OCI-LY1 (cell line): ENCODE data around the gene PTPRD.

Source experiments
- H2AFZ ChIP-seq: fragments of 200-600 bp; sonication (generic), shearing (Covaris generic); 2 replicates; pipeline ENCODE4 v1.6.0; 2014; ENCODE audit warnings: antibody characterized with exemption, mild to moderate bottlenecking, low read length
- H3F3A ChIP-seq: fragments of 200-600 bp; sonication (generic), shearing (Covaris generic); 2 replicates; pipeline ENCODE4 v1.6.0; 2014; ENCODE audit warnings: mild to moderate bottlenecking, antibody characterized with exemption, low read length, moderate library complexity; ENCODE audit not compliant: insufficient read depth
- H3K27ac ChIP-seq: fragments of 200-600 bp; sonication (generic); 2 replicates; pipeline ENCODE4 v1.5.1; 2014; ENCODE audit warnings: low read length, mixed run types, mild to moderate bottlenecking, low read depth; ENCODE audit not compliant: poor library complexity, severe bottlenecking
- H3K27me3 ChIP-seq: fragments of 200-600 bp; sonication (generic); 2 replicates; pipeline ENCODE4 v1.6.0; 2014; ENCODE audit warnings: antibody characterized with exemption, mild to moderate bottlenecking, low read length, moderate library complexity; ENCODE audit not compliant: insufficient read depth
- H3K36me3 ChIP-seq: fragments of 200-600 bp; sonication (generic); 2 replicates; pipeline ENCODE4 v1.6.1; 2014; ENCODE audit warnings: mild to moderate bottlenecking, antibody characterized with exemption, low read length, moderate library complexity, mixed read lengths; ENCODE audit not compliant: insufficient read depth
- H3K4me1 ChIP-seq: fragments of 200-600 bp; sonication (generic); 2 replicates; pipeline ENCODE4 v1.5.1; 2014; ENCODE audit warnings: mild to moderate bottlenecking, low read length, moderate library complexity; ENCODE audit not compliant: insufficient read depth, severe bottlenecking
- H3K4me2 ChIP-seq: fragments of 200-600 bp; sonication (generic), shearing (Covaris generic); 2 replicates; pipeline ENCODE4 v1.6.1; 2014; ENCODE audit warnings: low read length
- H3K4me3 ChIP-seq: fragments of 200-600 bp; sonication (generic); 2 replicates; pipeline ENCODE4 v1.5.1; 2014; ENCODE audit warnings: low read length, low read depth, mild to moderate bottlenecking, mixed read lengths; ENCODE audit not compliant: poor library complexity, severe bottlenecking
- H3K79me2 ChIP-seq: fragments of 200-600 bp; shearing (Covaris generic); 2 replicates; pipeline ENCODE4 v1.6.1; 2016; ENCODE audit warnings: mixed run types, low read length, mixed read lengths; ENCODE audit not compliant: insufficient read depth
- H3K9ac ChIP-seq: fragments of 200-600 bp; sonication (generic), shearing (Covaris generic); 2 replicates; pipeline ENCODE4 v1.6.1; 2014; ENCODE audit warnings: mild to moderate bottlenecking, low read length, mixed read lengths
- H3K9me2 ChIP-seq: fragments of 200-600 bp; sonication (generic), shearing (Covaris generic); 2 replicates; pipeline ENCODE4 v1.6.1; 2014; ENCODE audit warnings: low read depth, mild to moderate bottlenecking, low read length, mixed read lengths
- H3K9me3 ChIP-seq: fragments of 200-600 bp; shearing (Covaris generic); 2 replicates; pipeline ENCODE4 v1.6.1; 2014; ENCODE audit warnings: low read length, mixed read lengths
- H4K20me1 ChIP-seq: fragments of 200-600 bp; sonication (generic), shearing (Covaris generic); 2 replicates; pipeline ENCODE4 v1.6.0; 2016; ENCODE audit warnings: mild to moderate bottlenecking, low read length; ENCODE audit not compliant: insufficient read depth
- EZH2 ChIP-seq: fragments of 200-600 bp; sonication (generic), shearing (Covaris generic); IDR thresholded peaks from 2 replicates; pipeline ENCODE4 v1.8.0; 2017; ENCODE audit warnings: borderline replicate concordance, mixed run types, mild to moderate bottlenecking, antibody characterized with exemption, low read length, moderate library complexity, mixed read lengths
- TF ChIP-seq, protein P1 (sequence below): fragments of 200-600 bp; sonication (generic), shearing (Covaris generic); IDR thresholded peaks from 2 replicates; pipeline ENCODE4 v1.5.1; 2017; ENCODE audit warnings: mild to moderate bottlenecking, antibody characterized with exemption, low read length, moderate library complexity, mixed read lengths

The PTPRD gene

DNA sequence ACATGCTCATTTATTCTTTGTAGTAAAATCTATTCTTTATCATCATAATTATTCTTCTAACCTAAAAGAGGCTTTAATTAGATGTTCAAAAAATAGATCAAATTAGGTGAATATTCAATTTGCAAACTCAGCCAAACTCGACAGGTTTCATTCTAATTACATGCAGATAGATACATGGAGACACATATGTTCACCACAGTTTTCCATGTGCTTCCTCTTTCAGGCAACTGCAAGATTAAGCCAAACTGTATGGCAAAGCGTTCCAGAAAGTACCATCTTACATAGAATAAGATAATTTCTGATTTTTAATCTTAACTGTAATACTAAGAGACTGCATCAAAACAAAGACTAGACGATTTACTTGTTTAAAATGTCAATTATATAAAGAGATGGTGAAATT, 1944.6 kb downstream of the PTPRD start:
- TF ChIP-seq EZH2, result no peak
- TF ChIP-seq, protein P1, sequence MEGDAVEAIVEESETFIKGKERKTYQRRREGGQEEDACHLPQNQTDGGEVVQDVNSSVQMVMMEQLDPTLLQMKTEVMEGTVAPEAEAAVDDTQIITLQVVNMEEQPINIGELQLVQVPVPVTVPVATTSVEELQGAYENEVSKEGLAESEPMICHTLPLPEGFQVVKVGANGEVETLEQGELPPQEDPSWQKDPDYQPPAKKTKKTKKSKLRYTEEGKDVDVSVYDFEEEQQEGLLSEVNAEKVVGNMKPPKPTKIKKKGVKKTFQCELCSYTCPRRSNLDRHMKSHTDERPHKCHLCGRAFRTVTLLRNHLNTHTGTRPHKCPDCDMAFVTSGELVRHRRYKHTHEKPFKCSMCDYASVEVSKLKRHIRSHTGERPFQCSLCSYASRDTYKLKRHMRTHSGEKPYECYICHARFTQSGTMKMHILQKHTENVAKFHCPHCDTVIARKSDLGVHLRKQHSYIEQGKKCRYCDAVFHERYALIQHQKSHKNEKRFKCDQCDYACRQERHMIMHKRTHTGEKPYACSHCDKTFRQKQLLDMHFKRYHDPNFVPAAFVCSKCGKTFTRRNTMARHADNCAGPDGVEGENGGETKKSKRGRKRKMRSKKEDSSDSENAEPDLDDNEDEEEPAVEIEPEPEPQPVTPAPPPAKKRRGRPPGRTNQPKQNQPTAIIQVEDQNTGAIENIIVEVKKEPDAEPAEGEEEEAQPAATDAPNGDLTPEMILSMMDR, result no peak
- no peaks in the 10 kb centered on the region for H4K20me1 ChIP-seq
- H3K79me2 ChIP-seq, result no peaks in the 10 kb centered on the region
- no peaks in the 10 kb centered on the region for H3K9me3 ChIP-seq
- no peak overlapping the region for H3K4me3 ChIP-seq
- no peaks in the 10 kb centered on the region for H3K4me1 ChIP-seq
- no peaks in the 10 kb centered on the region for H3K9me2 ChIP-seq
- H3K4me2 ChIP-seq, result no peak overlapping the region
- H2AFZ ChIP-seq, result no peak overlapping the region
- no peak overlapping the region for H3K9ac ChIP-seq
- no peaks in the 10 kb centered on the region for H3K36me3 ChIP-seq
- no peaks in the 10 kb centered on the region for H3K27me3 ChIP-seq
- H3K27ac ChIP-seq, result no peak overlapping the region
- no peaks in the 10 kb centered on the region for H3F3A ChIP-seq

DNA sequence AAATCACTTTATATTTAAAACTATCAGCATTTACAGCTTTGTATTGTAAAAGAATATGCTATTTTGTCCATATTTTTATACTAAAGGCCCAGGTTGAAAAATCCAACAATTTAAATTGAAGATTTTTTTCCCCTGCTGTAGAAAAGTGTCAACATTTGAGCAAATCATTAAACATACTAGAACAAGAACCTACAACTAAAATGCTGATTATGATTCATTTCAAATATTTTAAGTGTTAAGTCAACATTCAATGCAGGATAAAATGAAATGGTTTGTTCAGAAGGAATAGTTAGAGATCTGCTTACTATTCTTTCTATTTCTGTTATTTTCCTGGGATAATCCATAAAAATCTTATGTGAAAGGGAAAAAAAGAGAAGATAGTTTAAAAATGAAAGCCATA, 1946.7 kb downstream of the PTPRD start:
- no peak overlapping the region for H2AFZ ChIP-seq
- no peaks in the 10 kb centered on the region for H3K36me3 ChIP-seq
- H3F3A ChIP-seq, result no peaks in the 10 kb centered on the region
- H3K4me1 ChIP-seq, result no peaks in the 10 kb centered on the region
- H3K79me2 ChIP-seq, result no peaks in the 10 kb centered on the region
- H3K9ac ChIP-seq, result no peak overlapping the region
- no peak overlapping the region for H3K4me2 ChIP-seq
- H3K9me2 ChIP-seq, result no peaks in the 10 kb centered on the region
- no peak overlapping the region for H3K27ac ChIP-seq
- no peaks in the 10 kb centered on the region for H3K27me3 ChIP-seq
- no peaks in the 10 kb centered on the region for H4K20me1 ChIP-seq
- TF ChIP-seq, protein P1, result no peak
- no peak for TF ChIP-seq EZH2
- no peaks in the 10 kb centered on the region for H3K9me3 ChIP-seq
- H3K4me3 ChIP-seq, result no peak overlapping the region

DNA sequence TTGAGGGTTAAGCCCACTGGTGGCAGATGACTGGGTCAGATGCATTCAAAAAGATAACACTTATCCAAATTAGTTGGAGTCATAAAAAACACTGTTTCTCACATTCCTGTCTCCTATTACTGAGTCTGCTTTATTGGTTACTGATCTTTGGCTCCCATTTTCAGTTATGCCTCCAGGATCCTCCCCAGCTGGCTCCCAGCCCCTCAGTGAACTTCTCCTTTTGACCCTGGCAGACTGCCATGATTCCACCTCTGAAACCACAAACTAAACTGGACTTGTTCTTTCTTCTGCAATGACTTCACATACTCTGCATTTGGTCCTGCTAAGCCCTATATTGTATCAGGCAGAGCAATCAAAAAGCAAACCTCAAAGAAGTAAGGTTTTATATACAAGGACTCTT, 1952.4 kb downstream of the PTPRD start:
- Histone ChIP-seq H3F3A (no peaks in the 10 kb centered on the region), H3K79me2 (no peaks in the 10 kb centered on the region), H3K9me2 (no peaks in the 10 kb centered on the region), H4K20me1 (no peaks in the 10 kb centered on the region), H3K9me3 (no peaks in the 10 kb centered on the region), H2AFZ (no peak overlapping the region), H3K27ac (no peak overlapping the region), H3K27me3 (no peaks in the 10 kb centered on the region), H3K36me3 (no peaks in the 10 kb centered on the region), H3K4me3 (no peak overlapping the region), H3K4me1 (no peaks in the 10 kb centered on the region), H3K9ac (no peak overlapping the region), H3K4me2 (no peak overlapping the region)
- TF ChIP-seq EZH2, result no peak
- TF ChIP-seq, protein P1, result no peak
